Esophagus (tissue), 2 donors: ENCODE results near the gene DLGAP4. TPM values are rescaled to one million over a fixed set of nuclear protein-coding genes. Genes with fewer than 3 reads are reported as not detected.

Experiments
- H3K27ac ChIP-seq, 2 donors: one replicate each; pipeline ENCODE4 v1.5.1; 2013; ENCODE audit warnings: low read depth in 2 of 2, mild to moderate bottlenecking in 2 of 2, inconsistent platforms in 1 of 2, low read length in 1 of 2, moderate library complexity in 1 of 2
- H3K27me3 ChIP-seq, 2 donors: one replicate each; pipeline ENCODE4 v1.6.1; 2013; ENCODE audit warnings: low read length in 2 of 2, control low read depth in 1 of 2, mild to moderate bottlenecking in 1 of 2; ENCODE audit not compliant: insufficient read depth in 2 of 2, control insufficient read depth in 1 of 2
- H3K36me3 ChIP-seq, 2 donors: one replicate each; pipeline ENCODE4 v1.6.1; 2013; ENCODE audit warnings: low read length in 1 of 2; ENCODE audit not compliant: control insufficient read depth in 2 of 2, insufficient read depth in 2 of 2
- H3K4me1 ChIP-seq, 2 donors: one replicate each; pipeline ENCODE4 v1.6.1; 2013; ENCODE audit warnings: low read length in 1 of 2; ENCODE audit not compliant: control insufficient read depth in 2 of 2, insufficient read depth in 2 of 2
- H3K4me3 ChIP-seq, 2 donors: one replicate each; pipeline ENCODE4 v1.5.1; 2013; ENCODE audit warnings: low read length in 2 of 2, mild to moderate bottlenecking in 2 of 2, low read depth in 1 of 2, moderate library complexity in 1 of 2
- H3K9me3 ChIP-seq, 2 donors: one replicate each; pipeline ENCODE4 v1.6.1; 2013; ENCODE audit warnings: mild to moderate bottlenecking in 2 of 2, low read depth in 1 of 2, low read length in 1 of 2, moderate library complexity in 1 of 2; ENCODE audit not compliant: control insufficient read depth in 2 of 2, insufficient read depth in 1 of 2
- WGBS, 2 donors: extraction: QIAGEN DNeasy Blood & Tissue Kit; methylation state at CpG; one replicate each; pipeline ENCODE4 v1.1.7; 2013; 5-methylcytosine and 5-hydroxymethylcytosine counted together
- polyA plus RNA-seq, 2 donors: library from polyadenylated mRNA; stranded (reverse); fragments of 200-250 nt; gene quantifications; one replicate each; pipeline ENCODE4 v1.2.3, GENCODE V29; 2013
- donor health status: healthy with polysubstance abuse.
- donor health status: Bipolar disorder and iron deficiency.

The DLGAP4 gene
- polyA plus RNA-seq, 2 donors, result 15.8 to 24.3 TPM

DNA sequence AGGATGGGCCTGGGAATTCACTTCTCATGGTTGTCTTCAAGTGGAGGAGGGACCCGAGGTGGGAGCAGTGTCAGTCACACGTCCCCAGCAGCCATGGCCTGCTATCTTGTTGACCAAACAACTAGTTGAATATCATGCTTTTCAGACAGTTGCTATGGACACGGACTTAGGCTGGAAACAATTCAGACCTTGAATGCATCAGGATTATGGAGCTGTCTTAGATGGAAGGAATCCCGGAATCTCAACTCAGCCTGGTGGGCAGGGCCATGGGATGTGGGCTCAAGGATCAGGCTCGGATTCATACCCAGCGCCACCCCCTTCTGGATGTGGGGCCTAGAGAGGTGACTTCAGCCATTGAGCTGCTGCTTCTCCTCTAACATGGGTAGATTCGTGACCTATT is 112.6 kb downstream of the DLGAP4 start:
- Histone ChIP-seq H3K4me1 (peaks cover 0 to 3% of the 10 kb centered on the region in 2 donors), H3K27ac (no peak overlapping the region), H3K9me3 (peaks cover 0 to 3% of the 10 kb centered on the region in 2 donors), H3K27me3 (peaks cover 0 to 2% of the 10 kb centered on the region in 2 donors), H3K36me3 (no peaks in the 10 kb centered on the region), H3K4me3 (no peak overlapping the region)
- 67 to 69% methylated on average over 7 of the region's 7 CpGs for WGBS, 2 donors

DNA sequence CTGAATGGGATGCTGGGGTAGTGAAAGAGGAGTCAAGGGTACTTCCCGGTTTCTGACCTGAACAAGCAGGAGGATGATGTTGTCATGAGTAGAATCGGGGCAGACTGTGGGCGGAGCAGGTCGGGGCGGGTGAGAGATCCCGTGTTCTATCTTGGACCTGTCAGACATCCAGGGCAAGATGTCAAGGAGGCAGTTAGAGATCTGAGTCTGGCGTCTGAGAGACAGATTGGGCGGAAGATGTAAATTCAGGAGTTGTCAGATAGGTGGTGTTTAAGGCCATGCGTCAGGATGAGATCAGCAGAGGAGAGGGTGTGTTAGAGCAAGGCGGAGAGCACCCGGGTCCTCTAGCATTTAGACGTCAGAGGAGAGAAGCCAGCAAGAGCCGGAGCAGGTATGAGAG is 115.5 kb downstream of the DLGAP4 start:
- H3K36me3 ChIP-seq, result no peaks in the 10 kb centered on the region
- no peak overlapping the region for H3K27ac ChIP-seq
- 53 to 60% methylated on average over 13 of the region's 13 CpGs for WGBS, 2 donors
- H3K27me3 ChIP-seq, result no peaks in the 10 kb centered on the region
- H3K4me1 ChIP-seq, result peaks cover 0 to 3% of the 10 kb centered on the region in 2 donors
- peaks cover 0 to 3% of the 10 kb centered on the region in 2 donors for H3K9me3 ChIP-seq
- no peak overlapping the region for H3K4me3 ChIP-seq

DNA sequence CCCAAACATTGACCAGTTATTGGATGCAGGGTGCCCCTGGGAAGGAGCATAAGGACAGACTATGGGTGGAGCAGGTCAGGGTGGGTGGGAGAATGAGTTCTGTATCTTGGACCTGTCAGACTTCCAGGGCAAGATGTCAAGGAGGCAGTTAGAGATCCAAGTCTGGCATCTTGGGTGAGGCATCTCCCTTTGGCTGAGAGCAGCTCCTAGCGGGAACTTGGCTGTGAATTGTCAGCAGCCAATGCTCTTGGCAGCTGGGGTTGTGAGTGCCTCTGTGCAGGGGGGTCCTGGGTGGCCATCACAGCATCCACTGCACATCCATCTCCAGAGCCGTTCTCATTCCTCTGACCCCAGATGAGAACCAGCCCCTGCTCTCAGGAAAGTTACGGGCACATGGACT is 118.2 kb downstream of the DLGAP4 start:
- Histone ChIP-seq H3K27ac (no peak overlapping the region), H3K36me3 (no peaks in the 10 kb centered on the region), H3K4me1 (peaks cover 0 to 3% of the 10 kb centered on the region in 2 donors), H3K9me3 (peaks cover 0 to 3% of the 10 kb centered on the region in 2 donors), H3K27me3 (no peaks in the 10 kb centered on the region), H3K4me3 (no peak overlapping the region)
- WGBS, 2 donors, result 48 to 60% methylated on average over 3 of the region's 3 CpGs

DNA sequence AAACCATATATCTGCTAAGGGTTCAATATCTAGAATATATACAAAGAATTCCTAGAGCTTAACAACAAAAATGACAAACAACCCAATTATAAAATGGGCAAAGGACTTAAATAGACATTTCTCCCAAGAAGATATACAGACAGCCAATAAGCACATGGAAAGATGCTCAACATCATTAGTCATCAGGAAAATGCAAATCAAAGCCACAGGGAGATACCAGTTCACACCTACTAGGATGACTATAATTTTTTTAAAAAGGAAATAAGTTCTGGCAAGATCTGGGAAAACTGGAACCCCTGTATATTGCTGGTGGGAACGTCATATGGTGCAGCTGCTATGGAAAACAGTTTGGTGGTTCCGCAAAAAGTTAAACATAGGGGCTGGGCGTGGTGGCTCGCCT is 119.0 kb downstream of the DLGAP4 start:
- Histone ChIP-seq H3K4me1 (peaks cover 0 to 3% of the 10 kb centered on the region in 2 donors), H3K36me3 (no peaks in the 10 kb centered on the region), H3K27me3 (no peaks in the 10 kb centered on the region), H3K27ac (no peak overlapping the region), H3K4me3 (no peak overlapping the region), H3K9me3 (no peaks in the 10 kb centered on the region)
- WGBS, 2 donors, result 47 to 58% methylated on average over 4 of the region's 4 CpGs

GRCh38 chr20:36431604-36432003 is 125.5 kb downstream of the DLGAP4 start:
- H3K27ac ChIP-seq, result no peak overlapping the region
- 83 to 91% methylated on average over 24 of the region's 24 CpGs for WGBS, 2 donors
- H3K27me3 ChIP-seq, result no peaks in the 10 kb centered on the region
- H3K4me1 ChIP-seq, result peaks cover 3 to 6% of the 10 kb centered on the region in 2 donors
- no peak overlapping the region for H3K4me3 ChIP-seq
- no peaks in the 10 kb centered on the region for H3K36me3 ChIP-seq
- no peaks in the 10 kb centered on the region for H3K9me3 ChIP-seq

- Histone ChIP-seq H3K27me3 (no peaks in the 10 kb centered on the region), H3K4me3 (no peak overlapping the region), H3K4me1 (peaks cover 3 to 6% of the 10 kb centered on the region in 2 donors), H3K27ac (no peak overlapping the region), H3K36me3 (no peaks in the 10 kb centered on the region), H3K9me3 (no peaks in the 10 kb centered on the region)
- WGBS, 2 donors, result 94 to 95% methylated on average over 20 to 23 of the region's 23 CpGs
Measured at GRCh38 chr20:36432096-36432495, 126.0 kb downstream of the DLGAP4 start.

- Histone ChIP-seq H3K9me3 (no peaks in the 10 kb centered on the region), H3K4me3 (no peak overlapping the region), H3K4me1 (peaks cover 3 to 6% of the 10 kb centered on the region in 2 donors), H3K27me3 (no peaks in the 10 kb centered on the region), H3K27ac (no peak overlapping the region), H3K36me3 (no peaks in the 10 kb centered on the region)
- 69 to 71% methylated on average over 2 of the region's 2 CpGs for WGBS, 2 donors
Measured at GRCh38 chr20:36434383-36434782, 128.2 kb downstream of the DLGAP4 start.

GRCh38 chr20:36435124-36435523 is 129.0 kb downstream of the DLGAP4 start:
- Histone ChIP-seq H3K4me3 (no peak overlapping the region), H3K4me1 (peaks cover 3 to 6% of the 10 kb centered on the region in 2 donors), H3K9me3 (no peaks in the 10 kb centered on the region), H3K27me3 (no peaks in the 10 kb centered on the region), H3K36me3 (no peaks in the 10 kb centered on the region), H3K27ac (no peak overlapping the region)
- WGBS, 2 donors, result 88 to 89% methylated on average over 7 of the region's 7 CpGs

DNA sequence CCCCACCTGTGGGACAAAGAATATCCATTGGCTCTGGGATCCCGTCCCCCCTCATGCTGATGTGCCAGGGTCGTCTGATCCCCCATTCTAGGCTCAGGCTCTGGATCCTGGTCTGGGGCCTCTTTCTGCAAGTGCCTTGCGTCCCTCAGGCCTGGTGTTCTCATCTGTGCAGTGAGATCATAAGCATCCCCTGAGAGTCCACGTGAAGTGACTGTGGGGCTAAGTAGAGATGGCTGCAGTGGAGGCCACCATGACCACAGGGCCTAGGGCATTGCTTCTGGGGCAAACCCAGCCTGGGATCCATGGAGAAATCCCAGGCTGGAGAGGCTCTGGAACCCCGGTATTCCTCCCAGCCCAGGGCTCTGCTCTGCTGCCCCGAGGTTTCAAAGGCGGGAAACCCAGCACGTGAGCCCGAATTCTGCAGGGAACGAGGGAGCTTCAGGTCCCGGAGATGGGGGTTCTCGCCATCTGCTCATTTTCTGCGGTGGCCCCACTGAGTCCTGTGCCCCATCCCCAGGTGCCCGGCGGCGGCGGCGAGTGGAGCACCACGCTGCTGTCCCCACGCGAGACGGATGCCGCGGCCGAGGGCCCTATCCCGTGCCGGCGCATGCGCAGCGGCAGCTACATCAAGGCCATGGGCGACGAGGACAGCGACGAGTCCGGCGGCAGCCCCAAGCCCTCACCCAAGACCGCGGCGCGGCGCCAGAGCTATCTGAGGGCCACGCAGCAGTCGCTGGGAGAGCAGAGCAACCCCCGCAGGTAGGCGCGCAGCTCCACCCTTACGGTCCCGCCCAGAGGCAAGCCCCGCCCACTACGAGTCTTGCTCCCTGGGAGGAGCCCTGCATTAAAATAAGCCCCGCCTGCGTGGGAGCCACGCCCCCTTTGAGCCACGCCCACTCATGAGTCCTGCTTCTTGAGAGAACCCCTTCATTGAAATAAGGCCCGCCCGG is 129.7 kb downstream of the DLGAP4 start:
- Histone ChIP-seq H3K27ac (no peak overlapping the region), H3K4me3 (peak overlapping the region; percentile 39 to 41), H3K4me1 (peaks cover 3 to 6% of the 10 kb centered on the region in 2 donors), H3K27me3 (no peaks in the 10 kb centered on the region), H3K36me3 (no peaks in the 10 kb centered on the region), H3K9me3 (no peaks in the 10 kb centered on the region)
- WGBS, 2 donors, result 23 to 32% methylated on average over 56 of the region's 56 CpGs
